Measurements from ENCODE around the gene ASIC5.

The ASIC5 gene

DNA sequence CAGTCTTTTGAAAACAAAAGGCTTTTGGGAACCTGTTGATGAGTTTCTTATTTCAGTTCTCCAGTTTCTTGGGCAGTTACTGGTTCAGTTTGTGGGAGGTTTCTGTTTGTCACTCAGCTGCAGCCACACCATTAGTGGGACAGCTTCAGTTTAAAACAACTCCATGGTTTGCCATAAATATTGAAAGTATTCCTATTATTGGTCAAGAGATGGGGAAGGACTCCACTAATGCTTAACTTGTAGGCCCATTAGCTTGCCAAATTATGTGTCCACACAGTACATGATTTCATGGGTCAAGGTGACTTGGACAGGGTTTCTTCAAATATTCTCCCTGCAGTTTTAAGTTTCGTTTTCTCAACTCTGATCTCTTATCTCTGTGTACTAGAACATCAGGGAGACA, 15.5 kb upstream of the ASIC5 start (continued):
- TF ChIP-seq ZBTB44 (tag by site-specific recombination; IDR thresholded peaks at IDR 0.05) (no peak), MYNN (tag by site-specific recombination; IDR thresholded peaks at IDR 0.05; ENCODE audit: borderline replicate concordance) (no peak), IKZF3 (tag by site-specific recombination; IDR thresholded peaks at IDR 0.05) (no peak), ZNF155 (tag by site-specific recombination; IDR thresholded peaks at IDR 0.05) (no peak)

- no peaks in the 10 kb centered on the region for H3K4me1 ChIP-seq (ENCODE audit: control insufficient read depth, insufficient read depth, low read length)
- no peaks in the 10 kb centered on the region for H3K36me3 ChIP-seq (ENCODE audit: control insufficient read depth in 2 of 2, insufficient read depth in 1 of 2, low read length in 2 of 2)
- H3K27ac ChIP-seq (ENCODE audit: extremely low read depth, low read depth, low read length): no peak overlapping the region
- H3K4me3 ChIP-seq (ENCODE audit: low read depth, low read length): no peak overlapping the region
- H3K9me3 ChIP-seq (ENCODE audit: control insufficient read depth, insufficient read depth, low read depth, low read length): no peaks in the 10 kb centered on the region
- ChIA-PET POLR2A (no interaction called here), CTCF (no interaction called here)
- no peak for TF ChIP-seq ZNF23 (tag by site-specific recombination; IDR thresholded peaks at IDR 0.05; ENCODE audit: borderline replicate concordance)
- TF ChIP-seq ZNF561 (tag by site-specific recombination; IDR thresholded peaks at IDR 0.05; ENCODE audit: borderline replicate concordance): no peak
- TF ChIP-seq ZNF335 (tag by site-specific recombination; conservative IDR thresholded peaks at IDR 0.05): no peak
- no peak for TF ChIP-seq ZNF132 (tag by site-specific recombination; IDR thresholded peaks at IDR 0.05; ENCODE audit: borderline replicate concordance)
- TF ChIP-seq ZNF530 (tag by site-specific recombination; IDR thresholded peaks at IDR 0.05; ENCODE audit: low read depth): no peak
- TF ChIP-seq ZNF16 (tag by site-specific recombination; IDR thresholded peaks at IDR 0.05; ENCODE audit: low read depth): no peak
- TF ChIP-seq ZNF394 (tag by site-specific recombination; IDR thresholded peaks at IDR 0.05; ENCODE audit: borderline replicate concordance): no peak
- TF ChIP-seq ZNF404 (tag by site-specific recombination; IDR thresholded peaks at IDR 0.05): no peak
- TF ChIP-seq ZNF654 (tag by site-specific recombination; IDR thresholded peaks at IDR 0.05; ENCODE audit: low read depth): no peak
- TF ChIP-seq ZNF292 (tag by site-specific recombination; IDR thresholded peaks at IDR 0.05; ENCODE audit: borderline replicate concordance, low read depth): no peak
- no peak for TF ChIP-seq RBAK (tag by site-specific recombination; IDR thresholded peaks at IDR 0.05)
Observed at GRCh38 chr4:155879767-155880166, 13.7 kb upstream of the ASIC5 start.

DNA sequence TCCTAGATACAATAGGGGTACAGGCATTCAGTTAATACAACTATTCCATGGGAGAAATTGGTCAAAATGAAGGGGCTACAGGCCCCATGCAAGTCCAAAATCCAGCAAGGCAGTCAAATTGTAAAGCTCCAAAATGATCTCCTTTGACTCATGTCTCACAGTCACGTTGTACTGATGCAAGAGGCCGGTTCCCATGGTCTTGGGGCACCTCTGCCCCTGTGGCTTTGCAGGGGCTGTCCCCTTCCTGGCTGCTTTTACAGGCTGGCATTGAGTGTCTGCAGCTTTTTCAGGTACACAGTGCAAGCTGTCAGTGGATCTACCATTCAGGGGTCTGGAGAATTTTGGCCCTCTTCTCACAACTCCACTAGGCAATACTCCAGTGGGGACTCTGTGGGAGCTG, 12.5 kb upstream of the ASIC5 start:
- ChIA-PET CTCF (no interaction called here), POLR2A (no interaction called here)

More for the DNA sequence above, 12.5 kb upstream of the ASIC5 start:
- Histone ChIP-seq H3K4me1 (ENCODE audit: control insufficient read depth, insufficient read depth, low read length) (no peaks in the 10 kb centered on the region), H3K27ac (ENCODE audit: extremely low read depth, low read depth, low read length) (no peak overlapping the region), H3K9me3 (ENCODE audit: control insufficient read depth, insufficient read depth, low read depth, low read length) (no peaks in the 10 kb centered on the region), H3K4me3 (ENCODE audit: low read depth, low read length) (no peak overlapping the region), H3K36me3 (ENCODE audit: control insufficient read depth in 2 of 2, insufficient read depth in 1 of 2, low read length in 2 of 2) (no peaks in the 10 kb centered on the region)
- TF ChIP-seq, protein P1, sequence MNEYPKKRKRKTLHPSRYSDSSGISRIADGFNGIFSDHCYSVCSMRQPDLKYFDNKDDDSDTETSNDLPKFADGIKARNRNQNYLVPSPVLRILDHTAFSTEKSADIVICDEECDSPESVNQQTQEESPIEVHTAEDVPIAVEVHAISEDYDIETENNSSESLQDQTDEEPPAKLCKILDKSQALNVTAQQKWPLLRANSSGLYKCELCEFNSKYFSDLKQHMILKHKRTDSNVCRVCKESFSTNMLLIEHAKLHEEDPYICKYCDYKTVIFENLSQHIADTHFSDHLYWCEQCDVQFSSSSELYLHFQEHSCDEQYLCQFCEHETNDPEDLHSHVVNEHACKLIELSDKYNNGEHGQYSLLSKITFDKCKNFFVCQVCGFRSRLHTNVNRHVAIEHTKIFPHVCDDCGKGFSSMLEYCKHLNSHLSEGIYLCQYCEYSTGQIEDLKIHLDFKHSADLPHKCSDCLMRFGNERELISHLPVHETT (tag by site-specific recombination; IDR thresholded peaks at IDR 0.05): no peak
- TF ChIP-seq ZNF423 (tag by site-specific recombination; IDR thresholded peaks at IDR 0.05) (no peak), GLI4 (tag by site-specific recombination; IDR thresholded peaks at IDR 0.05) (no peak), KLF16 (tag by site-specific recombination; IDR thresholded peaks at IDR 0.05) (no peak), HOXC10 (CRISPR knock-in tag; IDR thresholded peaks at IDR 0.05) (no peak), ZNF350 (tag by site-specific recombination; IDR thresholded peaks at IDR 0.05) (no peak), BCL11B (tag by site-specific recombination; IDR thresholded peaks at IDR 0.05; ENCODE audit: low read depth) (no peak), KLF8 (tag by site-specific recombination; IDR thresholded peaks at IDR 0.05) (no peak), KLF9 (tag by site-specific recombination; IDR thresholded peaks at IDR 0.05; ENCODE audit: low read depth) (no peak), BCL11A (tag by site-specific recombination; IDR thresholded peaks at IDR 0.05; ENCODE audit: low read depth) (no peak), ZNF140 (tag by site-specific recombination; IDR thresholded peaks at IDR 0.05) (no peak), SCRT2 (tag by site-specific recombination; IDR thresholded peaks at IDR 0.05) (no peak), ZNF184 (tag by site-specific recombination; IDR thresholded peaks at IDR 0.05) (no peak)
- TF ChIP-seq, protein P2, sequence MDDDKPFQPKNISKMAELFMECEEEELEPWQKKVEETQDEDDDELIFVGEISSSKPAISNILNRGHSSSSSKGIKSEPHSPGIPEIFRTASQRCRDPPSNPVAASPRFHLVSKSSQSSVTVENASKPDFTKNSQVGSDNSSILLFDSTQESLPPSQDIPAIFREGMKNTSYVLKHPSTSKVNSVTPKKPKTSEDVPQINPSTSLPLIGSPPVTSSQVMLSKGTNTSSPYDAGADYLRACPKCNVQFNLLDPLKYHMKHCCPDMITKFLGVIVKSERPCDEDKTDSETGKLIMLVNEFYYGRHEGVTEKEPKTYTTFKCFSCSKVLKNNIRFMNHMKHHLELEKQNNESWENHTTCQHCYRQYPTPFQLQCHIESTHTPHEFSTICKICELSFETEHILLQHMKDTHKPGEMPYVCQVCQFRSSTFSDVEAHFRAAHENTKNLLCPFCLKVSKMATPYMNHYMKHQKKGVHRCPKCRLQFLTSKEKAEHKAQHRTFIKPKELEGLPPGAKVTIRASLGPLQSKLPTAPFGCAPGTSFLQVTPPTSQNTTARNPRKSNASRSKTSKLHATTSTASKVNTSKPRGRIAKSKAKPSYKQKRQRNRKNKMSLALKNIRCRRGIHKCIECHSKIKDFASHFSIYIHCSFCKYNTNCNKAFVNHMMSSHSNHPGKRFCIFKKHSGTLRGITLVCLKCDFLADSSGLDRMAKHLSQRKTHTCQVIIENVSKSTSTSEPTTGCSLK (tag by site-specific recombination; IDR thresholded peaks at IDR 0.05): no peak

All from HEK293 (cell line).